ENCODE data around the gene WDR90.

Gene WDR90

GRCh38 chr16:636206-637080, 12.7 kb upstream of the WDR90 start, which contains the start of gene METTL26 (continued):
- TF ChIP-seq ZNF664 (tag by site-specific recombination; IDR thresholded peaks at IDR 0.05): no peak
- peak; percentile 93 for TF ChIP-seq ZBTB17 (tag by site-specific recombination; IDR thresholded peaks at IDR 0.05)
- no peak for TF ChIP-seq ZNF174 (tag by site-specific recombination; IDR thresholded peaks at IDR 0.05)
- TF ChIP-seq, protein P1, sequence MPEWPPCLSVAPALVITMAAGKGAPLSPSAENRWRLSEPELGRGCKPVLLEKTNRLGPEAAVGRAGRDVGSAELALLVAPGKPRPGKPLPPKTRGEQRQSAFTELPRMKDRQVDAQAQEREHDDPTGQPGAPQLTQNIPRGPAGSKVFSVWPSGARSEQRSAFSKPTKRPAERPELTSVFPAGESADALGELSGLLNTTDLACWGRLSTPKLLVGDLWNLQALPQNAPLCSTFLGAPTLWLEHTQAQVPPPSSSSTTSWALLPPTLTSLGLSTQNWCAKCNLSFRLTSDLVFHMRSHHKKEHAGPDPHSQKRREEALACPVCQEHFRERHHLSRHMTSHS (tag by site-specific recombination; IDR thresholded peaks at IDR 0.05): no peak
- TF ChIP-seq GFI1B (tag by site-specific recombination; IDR thresholded peaks at IDR 0.05): no peak
- no peak for TF ChIP-seq TRIM28 (IDR thresholded peaks at IDR 0.05; ENCODE audit: borderline replicate concordance, low read length)
- peak; percentile 69 for TF ChIP-seq ZXDB (tag by site-specific recombination; IDR thresholded peaks at IDR 0.05)
- no peak for TF ChIP-seq RBAK (tag by site-specific recombination; IDR thresholded peaks at IDR 0.05)
- TF ChIP-seq MZF1 (tag by site-specific recombination; IDR thresholded peaks at IDR 0.05; ENCODE audit: borderline replicate concordance): 0 out of 2 replicates have a peak, but pooled peaks have one; percentile 44
- TF ChIP-seq ZNF645 (tag by site-specific recombination; IDR thresholded peaks at IDR 0.05): 0 out of 2 replicates have a peak, but pooled peaks have one; percentile 86
- TF ChIP-seq ZNF423 (tag by site-specific recombination; IDR thresholded peaks at IDR 0.05): no peak
- no peak for TF ChIP-seq ZNF214 (tag by site-specific recombination; IDR thresholded peaks at IDR 0.05; ENCODE audit: borderline replicate concordance)
- TF ChIP-seq ZNF561 (tag by site-specific recombination; IDR thresholded peaks at IDR 0.05; ENCODE audit: borderline replicate concordance): peak; percentile 22; the same call in 1 of the 2 replicates
- peak; percentile 56; the same call in 1 of the 2 replicates for TF ChIP-seq ZSCAN18 (tag by site-specific recombination; IDR thresholded peaks at IDR 0.05)
- no peak for TF ChIP-seq ZNF624 (tag by site-specific recombination; IDR thresholded peaks at IDR 0.05)
- TF ChIP-seq SALL2 (tag by site-specific recombination; IDR thresholded peaks at IDR 0.05; ENCODE audit: borderline replicate concordance): no peak
- TF ChIP-seq, protein P2, sequence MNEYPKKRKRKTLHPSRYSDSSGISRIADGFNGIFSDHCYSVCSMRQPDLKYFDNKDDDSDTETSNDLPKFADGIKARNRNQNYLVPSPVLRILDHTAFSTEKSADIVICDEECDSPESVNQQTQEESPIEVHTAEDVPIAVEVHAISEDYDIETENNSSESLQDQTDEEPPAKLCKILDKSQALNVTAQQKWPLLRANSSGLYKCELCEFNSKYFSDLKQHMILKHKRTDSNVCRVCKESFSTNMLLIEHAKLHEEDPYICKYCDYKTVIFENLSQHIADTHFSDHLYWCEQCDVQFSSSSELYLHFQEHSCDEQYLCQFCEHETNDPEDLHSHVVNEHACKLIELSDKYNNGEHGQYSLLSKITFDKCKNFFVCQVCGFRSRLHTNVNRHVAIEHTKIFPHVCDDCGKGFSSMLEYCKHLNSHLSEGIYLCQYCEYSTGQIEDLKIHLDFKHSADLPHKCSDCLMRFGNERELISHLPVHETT (tag by site-specific recombination; IDR thresholded peaks at IDR 0.05): peak; percentile 94
- TF ChIP-seq SP2 (tag by site-specific recombination; IDR thresholded peaks at IDR 0.05): peak; percentile 63
- peak; percentile 61; the same call in 1 of the 2 replicates for TF ChIP-seq ZNF777 (tag by site-specific recombination; IDR thresholded peaks at IDR 0.05; ENCODE audit: borderline replicate concordance)
- no peak for TF ChIP-seq MEIS1 (CRISPR knock-in tag; IDR thresholded peaks at IDR 0.05; ENCODE audit: borderline replicate concordance)
- TF ChIP-seq ZNF580 (tag by site-specific recombination; IDR thresholded peaks at IDR 0.05): peak; percentile 62
- peak; percentile 69 for TF ChIP-seq ZNF692 (tag by site-specific recombination; IDR thresholded peaks at IDR 0.05)
- TF ChIP-seq, protein P3, sequence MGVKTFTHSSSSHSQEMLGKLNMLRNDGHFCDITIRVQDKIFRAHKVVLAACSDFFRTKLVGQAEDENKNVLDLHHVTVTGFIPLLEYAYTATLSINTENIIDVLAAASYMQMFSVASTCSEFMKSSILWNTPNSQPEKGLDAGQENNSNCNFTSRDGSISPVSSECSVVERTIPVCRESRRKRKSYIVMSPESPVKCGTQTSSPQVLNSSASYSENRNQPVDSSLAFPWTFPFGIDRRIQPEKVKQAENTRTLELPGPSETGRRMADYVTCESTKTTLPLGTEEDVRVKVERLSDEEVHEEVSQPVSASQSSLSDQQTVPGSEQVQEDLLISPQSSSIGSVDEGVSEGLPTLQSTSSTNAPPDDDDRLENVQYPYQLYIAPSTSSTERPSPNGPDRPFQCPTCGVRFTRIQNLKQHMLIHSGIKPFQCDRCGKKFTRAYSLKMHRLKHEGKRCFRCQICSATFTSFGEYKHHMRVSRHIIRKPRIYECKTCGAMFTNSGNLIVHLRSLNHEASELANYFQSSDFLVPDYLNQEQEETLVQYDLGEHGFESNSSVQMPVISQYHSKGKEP (tag by site-specific recombination; IDR thresholded peaks at IDR 0.05): peak; percentile 46; the same call in 1 of the 2 replicates
- no peak for TF ChIP-seq ZNF792 (tag by site-specific recombination; IDR thresholded peaks at IDR 0.05)
- TF ChIP-seq ZNF138 (tag by site-specific recombination; IDR thresholded peaks at IDR 0.05; ENCODE audit: borderline replicate concordance): no peak
- TF ChIP-seq ZNF629 (tag by site-specific recombination; IDR thresholded peaks at IDR 0.05): peak; percentile 78
- TF ChIP-seq, protein P4, sequence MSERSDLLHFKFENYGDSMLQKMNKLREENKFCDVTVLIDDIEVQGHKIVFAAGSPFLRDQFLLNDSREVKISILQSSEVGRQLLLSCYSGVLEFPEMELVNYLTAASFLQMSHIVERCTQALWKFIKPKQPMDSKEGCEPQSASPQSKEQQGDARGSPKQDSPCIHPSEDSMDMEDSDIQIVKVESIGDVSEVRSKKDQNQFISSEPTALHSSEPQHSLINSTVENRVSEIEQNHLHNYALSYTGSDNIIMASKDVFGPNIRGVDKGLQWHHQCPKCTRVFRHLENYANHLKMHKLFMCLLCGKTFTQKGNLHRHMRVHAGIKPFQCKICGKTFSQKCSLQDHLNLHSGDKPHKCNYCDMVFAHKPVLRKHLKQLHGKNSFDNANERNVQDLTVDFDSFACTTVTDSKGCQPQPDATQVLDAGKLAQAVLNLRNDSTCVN (tag by site-specific recombination; optimal IDR thresholded peaks at IDR 0.05): peak; percentile 95

All from HEK293 (cell line).